ENCODE measurements around the gene GRK4.
"Not testable (repeated sequence)": the region's sequence is repeated elsewhere in the genome, so short reads cannot be mapped to it uniquely, and the experiment has no call there.

GRK4 gene

GRCh38 chr4:2963175-2963965 lies at the start of gene GRK4, which contains the start of gene NOP14:
Gene GRK4, plus strand, starts transcription at chr4:2963571. Its CDS starts 500 bp downstream, at chr4:2964071.
Gene NOP14, minus strand, starts transcription at chr4:2963406. Its CDS starts 87 bp downstream, at chr4:2963319.
- peak; percentile 98 for DNase-seq

- no peak for DNase-seq
Observed at GRCh38 chr4:2914256-2915126, 48.9 kb upstream of the GRK4 start.

GRCh38 chr4:2915789-2916188 lies 47.6 kb upstream of the GRK4 start:
- no peak for DNase-seq

- not testable (repeated sequence) for DNase-seq
Observed at GRCh38 chr4:2916696-2917095, 46.7 kb upstream of the GRK4 start.

GRCh38 chr4:2918300-2918699 lies 45.1 kb upstream of the GRK4 start:
- DNase-seq, result not testable (repeated sequence)

GRCh38 chr4:2918714-2919113 lies 44.7 kb upstream of the GRK4 start:
- not testable (repeated sequence) for DNase-seq

GRCh38 chr4:2922453-2923101 lies 40.8 kb upstream of the GRK4 start:
- DNase-seq, result not testable (repeated sequence)

GRCh38 chr4:2923141-2923551 lies 40.2 kb upstream of the GRK4 start:
- DNase-seq, result no peak

GRCh38 chr4:2923668-2924173 lies 39.6 kb upstream of the GRK4 start:
- DNase-seq, result no peak

GRCh38 chr4:2924286-2924685 lies 39.1 kb upstream of the GRK4 start:
- DNase-seq, result no peak

GRCh38 chr4:2924765-2925301 lies 38.5 kb upstream of the GRK4 start:
- no peak for DNase-seq

GRCh38 chr4:2925496-2925895 lies 37.9 kb upstream of the GRK4 start:
- no peak for DNase-seq

GRCh38 chr4:2925931-2926860 lies 37.2 kb upstream of the GRK4 start:
- DNase-seq, result no peak

GRCh38 chr4:2927016-2927695 lies 36.2 kb upstream of the GRK4 start:
- DNase-seq, result no peak

GRCh38 chr4:2927696-2928075 lies 35.7 kb upstream of the GRK4 start:
- no peak for DNase-seq

- DNase-seq, result no peak
Observed at GRCh38 chr4:2928242-2929176, 34.9 kb upstream of the GRK4 start.

GRCh38 chr4:2929469-2929868 lies 33.9 kb upstream of the GRK4 start:
- DNase-seq, result no peak

- DNase-seq, result no peak
Observed at GRCh38 chr4:2930135-2930757, 33.1 kb upstream of the GRK4 start.

- DNase-seq, result no peak
Observed at GRCh38 chr4:2930758-2931511, 32.4 kb upstream of the GRK4 start.

Data from OCI-M1 (cell line).